ENCODE data around the gene RHBDF2. TPM values are rescaled to one million over a fixed set of nuclear protein-coding genes. Genes with fewer than 3 reads are reported as not detected.

The RHBDF2 gene
- total RNA-seq, 1 donor from 2014 or later: 8.7 TPM

DNA sequence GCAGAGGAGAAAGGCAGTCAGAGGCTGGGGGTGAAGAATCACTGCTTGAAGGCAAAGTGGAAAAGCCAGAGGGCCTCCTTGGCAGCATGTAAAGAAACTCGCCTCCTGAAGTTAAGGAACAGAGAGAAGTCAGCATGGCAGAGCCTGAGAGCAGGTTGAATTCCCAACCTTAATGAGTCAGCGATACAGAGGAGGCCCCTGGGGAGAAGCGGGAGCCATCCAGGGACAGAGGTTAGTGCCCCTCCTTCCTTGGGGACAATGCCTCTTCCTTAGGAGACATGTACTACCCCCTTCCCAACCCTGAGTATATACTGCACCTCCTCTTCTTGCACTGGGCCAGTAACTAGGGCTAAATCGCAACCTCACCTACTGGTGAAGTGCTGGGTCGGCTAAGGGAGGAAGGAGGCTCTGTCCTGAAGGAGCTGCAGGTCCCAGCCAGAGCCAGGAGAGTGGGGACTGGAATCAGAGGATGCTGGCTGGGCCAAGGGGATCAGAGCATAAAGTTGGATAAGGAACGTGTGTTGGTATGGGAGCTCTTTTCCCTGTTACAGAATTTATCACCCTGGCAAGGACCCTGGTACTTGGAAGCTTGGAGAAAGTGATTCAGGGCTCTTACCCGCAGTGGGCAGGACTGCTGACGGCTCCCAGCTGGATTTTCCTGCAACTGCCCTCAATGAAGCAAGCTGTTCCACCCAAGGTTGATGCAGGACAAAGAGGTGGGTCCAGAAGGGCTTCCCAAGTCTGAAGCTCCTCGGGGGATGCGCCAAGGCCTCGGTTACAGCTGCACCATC lies 39.3 kb downstream of the RHBDF2 start:
- DNase-seq: no peak

DNA sequence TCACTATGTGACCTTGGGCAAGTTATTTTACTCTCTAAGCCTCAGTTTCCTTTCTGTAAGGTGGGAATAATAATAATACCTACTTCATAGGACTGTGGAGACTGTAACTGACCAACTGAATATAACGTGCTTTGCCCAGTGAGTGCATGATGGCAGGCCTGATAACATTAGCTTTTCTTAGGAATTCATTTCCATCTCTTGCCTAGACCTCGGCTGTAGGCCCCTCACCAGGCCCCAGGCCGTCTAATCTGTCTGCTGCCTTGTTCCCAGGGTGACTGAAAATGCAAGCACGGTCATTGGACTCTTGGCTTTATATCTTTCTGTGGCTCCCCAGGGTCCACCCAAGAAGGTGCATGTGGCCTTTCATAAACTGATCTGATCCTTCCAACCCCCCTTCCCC lies 41.5 kb downstream of the RHBDF2 start:
- DNase-seq: no peak

DNA sequence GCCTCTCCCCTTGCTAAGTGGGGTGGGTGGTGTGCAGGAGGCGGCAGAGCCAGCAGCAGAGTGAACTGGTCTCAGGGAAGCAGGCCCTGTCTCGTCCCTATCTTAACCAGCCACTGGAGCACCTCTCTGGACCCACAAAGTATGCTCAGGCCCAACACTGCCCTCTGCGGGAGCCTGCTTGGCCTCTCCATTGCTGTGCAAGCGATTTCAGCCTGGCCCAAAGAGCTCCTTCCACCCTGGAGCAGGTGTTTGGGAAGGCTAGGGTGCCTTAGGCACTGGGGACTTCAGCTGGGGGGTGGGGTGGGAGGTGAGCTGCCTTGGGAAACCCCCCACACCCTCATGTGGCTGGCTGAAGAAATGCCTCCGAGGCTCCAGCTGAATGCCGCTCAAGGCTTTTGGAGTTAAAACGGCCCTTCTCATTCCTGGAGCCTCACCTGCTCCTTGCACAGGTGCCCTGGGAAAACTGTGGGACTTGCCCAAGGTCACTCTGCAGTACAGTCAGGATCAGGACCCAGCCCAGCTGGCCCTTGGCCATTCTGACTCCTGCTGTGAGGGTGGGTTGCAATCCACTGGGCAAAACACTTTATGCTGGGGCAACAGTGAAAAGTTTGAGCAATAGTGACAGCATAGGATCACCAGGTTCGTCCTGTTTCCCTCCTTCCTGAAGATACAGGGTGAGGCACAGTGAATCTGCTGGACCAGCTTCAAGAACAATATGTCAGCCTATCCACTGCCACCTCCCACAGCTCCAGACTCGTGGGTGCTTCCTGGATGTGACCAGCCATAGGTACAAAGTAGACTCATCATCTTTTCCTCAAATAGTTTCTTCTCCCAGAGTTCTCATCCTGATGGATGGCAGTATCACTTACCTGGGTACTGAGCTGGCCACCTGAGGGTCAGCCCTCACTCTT lies 42.4 kb downstream of the RHBDF2 start:
- DNase-seq: peak; percentile 37

DNA sequence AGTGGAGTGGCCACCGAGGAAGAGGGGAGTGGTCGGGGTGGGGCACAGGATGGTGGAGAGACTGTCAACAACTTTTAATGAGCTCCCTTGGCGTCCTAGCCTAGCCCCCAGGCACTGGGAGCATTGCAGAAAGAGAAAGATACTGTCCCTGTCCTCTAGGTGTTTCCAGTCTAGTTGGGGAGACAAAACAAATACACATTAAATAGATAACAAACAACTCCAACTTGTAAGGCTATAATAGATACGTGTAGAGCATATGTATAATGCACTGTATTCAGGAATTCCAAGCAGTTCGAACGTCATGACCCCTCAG lies 47.8 kb downstream of the RHBDF2 start:
- DNase-seq: no peak

DNA sequence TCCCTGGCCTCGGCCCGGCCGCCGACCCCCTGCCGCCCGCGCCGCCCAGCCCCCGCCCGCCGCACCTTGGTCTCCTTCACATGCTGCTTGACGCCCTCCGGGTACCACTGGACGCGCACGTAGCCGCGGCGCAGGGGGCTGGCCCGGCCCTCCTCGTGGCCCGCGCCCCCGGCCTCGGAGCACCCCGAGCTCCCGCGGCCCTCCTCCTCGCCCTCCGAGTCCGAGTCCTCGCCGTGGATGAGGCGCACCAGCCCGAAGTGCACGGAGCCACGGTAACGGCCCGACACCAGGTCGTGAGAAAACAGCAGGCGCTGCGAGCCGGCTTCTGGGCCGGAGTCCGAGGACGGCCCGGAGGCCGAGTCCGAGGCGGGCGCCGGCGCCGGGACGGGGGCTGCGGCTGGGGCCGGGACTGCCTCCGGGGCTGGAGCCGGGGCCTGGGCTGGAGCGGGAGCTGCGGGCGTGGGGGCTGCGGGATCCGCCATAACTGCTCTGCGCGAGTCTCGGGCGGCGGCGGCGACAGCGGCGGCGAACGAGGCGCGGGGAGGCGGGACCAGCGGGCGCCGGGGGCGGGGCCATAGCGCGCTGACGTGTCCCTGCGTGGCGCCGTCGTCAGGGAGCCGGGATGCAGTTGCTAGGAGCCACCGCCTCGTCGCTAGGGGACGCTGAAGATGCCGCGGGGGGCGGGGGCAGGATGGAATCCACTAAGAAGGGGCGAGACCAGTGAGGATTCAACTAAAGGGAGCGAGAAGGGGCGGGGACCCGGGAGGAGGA lies 48.4 kb downstream of the RHBDF2 start, which contains the start of gene UBE2O:
Gene UBE2O (minus strand): TSS at position 493 of the 771 bp plus-strand sequence. CDS start 11 bp downstream, at position 482.
- peak; percentile 94 for DNase-seq

DNA sequence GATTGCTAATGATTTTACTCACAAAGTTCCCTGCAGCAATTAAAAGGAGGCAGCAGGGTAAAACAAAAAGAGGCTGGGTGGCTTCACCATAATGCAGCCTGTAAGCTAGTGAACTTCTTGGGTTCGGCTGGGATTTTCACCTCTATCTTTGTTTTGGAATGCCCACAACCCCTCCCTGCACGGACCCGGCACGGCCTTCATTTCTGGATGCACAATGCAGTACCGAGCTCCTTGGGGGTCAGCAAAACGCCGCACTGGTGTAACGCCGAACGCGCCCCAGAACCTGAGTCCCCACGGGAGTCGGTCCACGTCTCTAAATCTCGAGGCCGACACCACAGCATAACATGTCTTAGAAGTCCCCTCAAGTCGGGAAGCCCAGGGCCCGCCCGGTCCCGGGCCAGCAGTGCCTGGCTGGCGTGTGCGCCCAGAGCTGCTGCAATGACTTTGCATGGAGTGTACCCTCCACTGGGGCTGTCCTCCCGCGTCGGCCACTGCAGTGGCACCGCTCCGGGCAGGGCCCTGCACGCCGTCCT lies 49.0 kb downstream of the RHBDF2 start:
- DNase-seq: no peak

DNA sequence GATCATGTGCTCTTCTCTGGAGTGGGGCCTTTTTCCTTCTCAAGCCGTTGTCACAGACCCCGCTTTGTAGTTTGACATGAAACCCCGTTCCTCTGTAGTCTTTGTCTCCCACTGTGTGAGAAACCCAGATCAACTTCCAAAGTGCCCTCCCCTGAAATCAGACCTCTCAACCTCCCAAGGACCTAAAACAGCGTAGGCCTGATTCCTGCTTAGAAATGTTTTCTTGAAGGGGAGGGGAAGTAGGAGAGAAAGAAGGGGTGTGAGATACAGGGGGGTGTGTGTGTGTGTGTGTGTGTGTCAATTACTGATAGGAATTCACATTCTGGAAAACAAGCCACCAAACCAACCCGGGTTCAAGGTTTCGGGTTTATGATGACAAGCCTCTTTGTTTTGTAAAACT lies 49.7 kb downstream of the RHBDF2 start:
- no peak for DNase-seq

DNA sequence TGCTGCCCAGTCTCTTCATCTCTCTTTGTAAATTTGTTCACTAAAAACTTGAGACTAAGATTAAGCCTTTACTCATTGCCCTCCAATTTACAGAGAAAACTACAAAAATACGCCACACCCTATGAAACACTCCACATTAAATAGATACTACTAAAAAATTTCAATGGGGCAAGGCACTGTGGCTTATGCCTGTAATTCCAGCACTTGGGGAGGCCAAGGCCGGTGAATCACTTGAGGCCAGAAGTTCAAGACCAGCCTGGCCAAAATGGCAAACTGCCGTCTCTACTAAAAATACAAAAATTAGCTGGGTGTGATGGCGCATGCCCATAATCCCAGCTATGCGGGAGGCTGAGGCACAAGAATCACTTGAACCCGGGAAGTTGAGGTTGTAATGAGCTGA lies 52.1 kb downstream of the RHBDF2 start:
- DNase-seq: no peak

DNA sequence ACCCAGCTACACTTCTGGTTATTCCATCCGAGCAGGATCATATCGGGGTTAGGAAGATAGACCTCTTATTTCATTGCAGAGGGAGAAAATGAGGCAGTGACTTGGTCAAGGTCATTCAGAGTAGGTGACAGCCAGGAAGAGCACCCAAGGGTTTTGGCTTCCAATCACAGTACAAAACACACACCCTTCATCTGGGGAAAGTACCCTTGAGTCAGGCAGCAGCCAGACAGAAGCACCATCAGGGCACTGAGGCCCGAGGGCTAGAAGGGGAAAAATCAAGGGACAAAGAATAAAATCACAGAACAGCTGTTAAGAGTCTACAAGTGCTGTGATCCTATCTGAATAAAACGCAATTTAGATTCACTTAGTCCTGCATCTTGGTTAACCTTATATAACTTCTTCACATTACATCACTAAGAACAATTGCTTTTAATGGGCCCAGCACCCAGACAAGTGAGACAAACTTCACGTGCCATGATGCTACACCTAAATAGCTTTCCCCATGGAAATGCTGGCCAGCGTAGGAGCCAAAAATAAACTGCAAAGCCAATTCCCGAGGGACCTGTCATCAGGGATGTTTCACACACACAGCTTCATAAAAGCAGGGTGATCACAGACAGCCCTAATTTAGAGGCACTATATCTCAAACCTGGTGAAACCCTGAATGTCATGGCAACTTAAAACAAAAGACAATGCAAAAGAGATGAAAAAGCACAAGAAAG lies 53.1 kb downstream of the RHBDF2 start:
- no peak for DNase-seq

DNA sequence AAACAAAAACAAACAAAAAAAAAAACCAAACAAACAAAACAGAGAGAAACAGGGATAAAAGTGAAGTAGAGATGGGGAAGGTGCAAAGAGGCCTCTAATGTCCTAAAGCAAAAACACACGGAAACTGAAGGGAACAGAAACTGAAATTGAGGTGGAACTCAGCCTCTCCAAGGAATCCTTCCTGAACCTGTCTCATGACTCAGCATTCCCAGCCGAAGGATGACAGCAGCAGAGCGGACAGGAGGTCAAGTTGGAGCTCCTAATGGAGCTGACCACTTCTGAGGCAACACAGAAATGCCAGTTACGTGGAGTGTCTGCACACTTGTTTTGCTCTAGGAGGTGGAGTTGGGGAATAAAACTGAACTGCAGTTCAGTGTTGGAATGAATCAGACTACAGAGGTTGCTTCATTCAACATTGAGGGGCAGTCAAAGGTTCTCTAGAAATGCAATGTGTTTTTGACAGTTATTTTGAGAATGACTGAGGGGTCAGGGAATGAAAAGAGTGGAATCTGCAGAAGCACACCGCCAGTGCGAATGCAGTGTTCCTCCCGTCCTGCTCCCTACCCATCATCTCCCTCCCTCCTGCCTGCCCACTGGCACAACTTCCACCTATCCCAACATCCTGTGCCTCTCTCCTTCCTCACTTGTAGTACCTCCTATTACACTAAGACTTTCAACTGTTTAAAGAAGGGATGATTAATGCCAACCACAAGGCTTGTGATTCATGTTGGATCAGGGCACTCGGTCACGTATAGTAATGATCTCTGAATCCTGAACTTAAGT lies 54.6 kb downstream of the RHBDF2 start:
- DNase-seq: no peak

DNA sequence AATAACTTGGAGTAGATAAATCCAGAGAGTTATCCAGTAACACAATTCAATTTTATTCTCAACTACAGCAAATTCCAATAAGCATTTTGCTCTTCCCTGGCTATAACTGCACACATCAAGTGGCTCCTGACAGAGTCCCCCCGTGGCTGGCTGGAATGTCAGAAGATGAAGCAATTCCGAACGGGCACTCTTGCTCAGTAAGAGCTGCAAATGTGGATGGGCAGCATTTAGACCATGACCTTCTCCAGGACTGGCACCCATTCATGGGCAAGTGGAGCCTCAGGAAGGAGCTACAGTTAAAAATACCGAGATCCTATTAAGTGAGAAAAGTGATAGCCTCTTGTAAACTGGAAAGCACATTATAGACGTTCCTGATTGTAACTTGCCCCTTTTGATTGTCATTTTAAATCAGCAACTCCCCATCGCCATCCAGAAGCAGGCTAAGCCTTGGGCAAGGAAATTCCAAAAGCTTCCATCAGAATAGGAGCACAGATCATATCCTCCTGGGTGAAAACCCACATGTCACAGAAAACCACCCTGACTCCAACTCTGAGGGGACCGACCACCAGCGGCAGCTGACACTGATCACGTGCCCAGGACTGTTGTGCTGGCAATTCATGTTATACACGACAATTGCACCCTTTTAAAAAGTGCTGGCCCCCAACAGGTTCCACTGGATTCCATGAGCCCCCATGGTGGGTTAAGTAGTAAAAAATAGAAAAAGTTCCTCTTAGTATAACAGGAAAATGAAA lies 55.4 kb downstream of the RHBDF2 start:
- no peak for DNase-seq

DNA sequence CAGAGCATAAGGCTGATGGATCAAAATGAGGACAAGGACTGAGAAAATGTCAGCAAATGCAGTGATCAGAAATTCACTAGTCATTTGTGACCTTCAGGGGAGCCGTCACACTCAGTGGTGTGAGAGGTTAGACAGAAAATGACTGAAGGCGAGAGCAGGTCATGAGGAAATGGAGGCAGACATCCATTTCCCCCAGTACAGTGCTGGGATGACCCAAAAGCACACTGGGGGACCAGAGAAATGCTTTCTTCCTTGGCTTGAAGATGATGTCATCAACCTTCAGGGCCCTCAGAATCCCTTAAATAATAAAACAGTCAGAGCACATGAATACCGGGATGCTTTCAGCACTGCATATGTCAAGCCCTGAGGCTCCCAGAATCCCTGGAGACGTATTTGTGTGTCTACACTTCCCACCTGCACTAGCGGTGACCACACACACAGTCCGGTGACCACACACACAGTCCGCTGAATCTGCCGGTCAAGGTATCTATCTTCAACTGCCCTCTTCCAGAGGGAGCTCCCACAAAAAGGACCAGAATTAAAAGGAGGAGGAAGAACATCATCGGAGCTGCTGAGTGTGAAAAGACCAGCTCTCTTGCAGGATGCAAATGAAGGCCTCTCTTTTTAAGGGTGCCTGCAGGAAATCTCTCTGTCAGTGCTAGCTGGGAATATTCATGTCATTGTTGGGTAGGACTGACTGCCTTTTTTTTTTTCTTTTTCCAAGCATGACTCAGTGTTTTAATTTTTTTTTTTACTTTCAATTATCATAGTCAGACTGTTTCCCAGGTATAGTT lies 56.5 kb downstream of the RHBDF2 start:
- DNase-seq: no peak

DNA sequence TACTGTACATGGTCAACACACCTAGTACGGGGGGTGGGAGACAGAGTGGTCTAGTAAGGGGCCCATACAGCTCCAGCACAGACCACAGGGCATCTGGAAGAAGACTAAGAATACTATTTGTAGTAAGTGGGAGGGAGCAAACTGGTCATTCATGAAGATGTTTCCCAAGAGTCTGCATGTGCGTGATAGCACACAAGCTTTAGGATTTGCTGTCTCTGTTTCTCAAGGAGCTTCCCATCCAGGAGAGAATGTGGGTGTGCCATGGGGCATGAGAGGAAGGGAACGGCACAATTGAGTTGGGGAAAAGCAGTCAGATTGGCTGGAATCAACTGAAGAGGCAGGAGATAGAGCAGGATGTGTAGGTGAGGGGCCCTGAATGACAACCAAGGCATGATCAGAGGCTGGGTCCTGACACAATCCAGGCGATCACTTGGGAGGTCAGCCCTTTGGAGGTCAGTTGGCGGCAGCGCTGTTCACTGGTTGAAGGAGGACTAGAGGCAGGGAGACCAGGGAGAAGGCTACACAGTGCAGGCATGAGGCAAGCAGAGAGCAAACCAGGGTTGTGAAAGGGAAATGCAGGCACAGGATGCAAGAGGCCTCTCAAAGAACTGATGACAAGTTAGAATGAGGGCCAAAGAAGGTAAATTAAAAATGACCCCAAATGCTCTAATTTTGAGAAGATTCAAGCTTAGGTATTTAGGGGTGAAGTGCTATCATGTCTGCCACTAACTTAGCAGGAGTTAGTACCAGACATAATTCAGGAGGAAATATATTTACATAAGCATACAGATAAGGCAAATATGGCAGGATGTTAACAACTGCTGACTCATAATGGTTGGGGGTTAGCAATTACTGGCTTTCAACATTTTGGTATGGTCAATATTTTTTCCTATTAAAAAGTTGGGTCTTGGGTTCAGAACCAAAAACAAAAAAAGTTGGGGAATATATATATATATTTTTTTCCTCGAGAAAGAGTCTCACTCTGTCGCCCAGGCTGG lies 58.6 kb downstream of the RHBDF2 start:
- DNase-seq: no peak

DNA sequence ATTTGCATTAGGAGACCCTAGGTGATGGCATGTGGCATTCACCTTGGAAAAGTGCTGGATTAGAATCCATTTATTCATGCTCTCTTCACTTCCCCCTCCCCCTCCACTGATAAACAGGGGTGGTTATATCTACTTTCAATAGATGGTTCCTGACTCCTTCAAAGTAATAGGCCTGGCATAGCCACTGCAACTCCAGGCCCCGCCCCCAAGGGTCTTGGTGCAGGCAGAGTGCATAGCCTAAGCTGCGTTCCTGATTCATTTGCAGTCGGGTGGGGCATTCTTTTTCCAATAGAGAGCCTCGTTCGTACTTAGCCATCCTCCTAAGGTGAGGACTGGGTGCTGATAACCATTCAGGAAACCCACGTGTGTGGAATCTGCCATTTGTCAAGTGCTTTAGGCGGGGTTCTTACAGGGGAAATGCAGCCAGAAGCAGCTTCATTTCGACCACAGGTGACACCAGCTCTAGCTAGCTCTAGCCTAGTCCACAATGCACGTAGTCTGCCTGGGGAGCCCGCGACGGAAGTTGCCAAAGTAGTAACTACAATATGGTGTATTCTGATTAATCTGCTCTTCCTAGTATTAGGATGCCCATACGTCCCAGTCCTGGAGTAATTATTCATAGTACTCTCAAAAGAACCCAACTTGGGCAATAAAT lies 59.4 kb downstream of the RHBDF2 start:
- DNase-seq: no peak

DNA sequence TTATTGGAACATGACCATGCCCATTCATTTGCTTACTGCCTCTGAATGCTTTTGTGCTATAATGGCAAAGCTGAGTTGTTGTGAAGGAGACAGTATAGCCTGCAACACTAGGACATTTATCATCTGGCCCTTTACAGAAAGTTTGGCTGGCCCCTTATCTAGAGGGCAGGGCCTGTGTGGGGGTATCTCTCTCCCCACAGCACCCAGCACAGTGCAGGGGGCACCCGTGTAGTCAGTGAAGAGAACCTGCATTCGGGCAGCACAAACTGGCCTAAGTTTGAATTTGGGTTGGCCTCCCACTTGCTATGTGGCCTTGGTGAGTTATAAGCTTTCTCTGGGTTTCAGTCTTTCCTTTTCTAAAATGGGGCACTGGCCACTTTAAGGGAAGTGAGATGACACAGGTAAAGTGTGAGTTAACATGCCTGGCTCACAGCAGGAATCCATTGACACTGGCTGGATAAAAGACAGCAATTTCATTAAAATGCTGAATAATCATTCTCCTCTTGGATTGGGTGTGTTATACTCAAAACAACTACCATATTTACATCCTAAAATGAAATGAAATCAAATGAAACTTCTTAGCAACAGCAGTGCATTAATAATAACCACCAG lies 60.4 kb downstream of the RHBDF2 start:
- DNase-seq: no peak

DNA sequence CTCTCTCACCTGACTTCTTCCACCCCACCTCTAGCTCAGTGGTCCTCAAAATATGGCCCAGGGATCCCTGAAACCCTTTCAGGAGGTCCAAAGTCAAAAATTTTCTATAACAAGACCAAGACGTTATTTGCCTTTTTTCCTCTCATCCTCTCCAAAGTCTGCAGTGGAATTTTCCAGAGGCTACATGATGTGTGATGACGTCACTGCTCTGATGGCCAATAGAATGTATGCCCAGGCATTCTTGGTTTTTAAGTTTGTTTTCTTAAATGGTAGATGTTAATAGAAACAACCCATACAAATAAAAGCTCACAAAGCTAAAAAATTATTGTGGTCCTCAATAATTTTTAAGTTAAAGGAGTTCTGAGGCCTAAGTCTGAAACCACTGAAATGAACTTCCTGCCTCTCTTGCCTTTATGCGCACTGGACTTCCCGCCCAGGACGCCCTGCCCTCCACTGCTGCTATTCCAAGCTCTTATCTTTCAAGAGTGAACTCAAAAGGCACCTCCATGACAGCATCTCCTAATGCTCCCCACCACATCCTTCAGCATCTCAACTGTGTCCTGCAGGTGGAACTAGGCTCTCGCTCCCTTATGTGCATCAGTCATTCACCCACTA lies 61.8 kb downstream of the RHBDF2 start:
- DNase-seq: no peak

DNA sequence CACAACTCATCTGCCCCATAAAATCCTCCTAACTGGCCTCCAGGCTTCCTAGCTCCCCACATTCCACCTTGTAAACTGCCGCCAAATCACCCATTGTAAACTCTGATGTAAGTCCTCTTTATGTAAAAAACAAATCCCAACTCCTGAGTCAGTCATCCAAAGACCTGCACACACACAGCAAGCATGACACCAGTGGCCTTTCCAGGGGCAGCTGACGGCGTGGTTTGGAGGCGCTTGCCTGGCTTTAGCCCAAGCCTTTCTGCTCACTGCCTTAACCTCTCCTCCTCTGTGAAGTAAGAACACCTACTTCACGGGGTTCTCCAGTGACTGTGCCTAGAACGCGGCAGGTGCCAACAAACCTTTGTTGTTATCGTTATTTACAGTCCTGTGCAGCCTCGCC lies 62.3 kb downstream of the RHBDF2 start:
- no peak for DNase-seq
